Neural cell (in vitro differentiated cells): ENCODE measurements around the gene SQOR. TPM values are rescaled to one million over a fixed set of nuclear protein-coding genes. Genes with fewer than 3 reads are reported as not detected.
A peak's percentile ranks its signal among the peaks of the same experiment; 100 is the strongest.

Source experiments
- H2AFZ ChIP-seq: fragments of 200-600, 300-800 bp; sonication (generic), shearing (Covaris generic); 2 replicates; pipeline ENCODE4 v1.6.0; 2014; ENCODE audit warnings: low read depth, mild to moderate bottlenecking, antibody characterized with exemption, low read length, moderate library complexity
- H3F3A ChIP-seq: fragments of 200-600 bp; shearing (Covaris generic); 2 replicates; pipeline ENCODE4 v1.6.1; 2016; ENCODE audit warnings: mild to moderate bottlenecking, moderate library complexity, mixed read lengths, antibody characterized with exemption, low read length; ENCODE audit not compliant: insufficient read depth, poor library complexity, severe bottlenecking
- H3K27ac ChIP-seq: fragments of 200-600, 300-800 bp; sonication (generic), shearing (Covaris generic); 2 replicates; pipeline ENCODE4 v1.5.1; 2014; ENCODE audit warnings: mild to moderate bottlenecking, low read length, moderate library complexity
- H3K27me3 ChIP-seq: fragments of 300-800, 200-600 bp; sonication (generic), shearing (Covaris generic); 2 replicates; pipeline ENCODE4 v1.6.0; 2014; ENCODE audit warnings: mild to moderate bottlenecking, low read depth, low read length, moderate library complexity; ENCODE audit not compliant: insufficient read depth
- H3K36me3 ChIP-seq: fragments of 300-800, 200-600 bp; sonication (generic), shearing (Covaris generic); 2 replicates; pipeline ENCODE4 v1.5.1; 2014; ENCODE audit warnings: mild to moderate bottlenecking, antibody characterized with exemption, low read length, moderate library complexity; ENCODE audit not compliant: insufficient read depth
- H3K4me2 ChIP-seq: fragments of 300-800, 200-600 bp; sonication (generic), shearing (Covaris generic); 2 replicates; pipeline ENCODE4 v1.6.0; 2014; ENCODE audit warnings: mild to moderate bottlenecking, low read length
- H3K4me3 ChIP-seq: fragments of 300-800, 200-600 bp; sonication (generic), shearing (Covaris generic); 2 replicates; pipeline ENCODE4 v1.5.1; 2014; ENCODE audit warnings: mild to moderate bottlenecking, low read length, moderate library complexity
- H3K79me2 ChIP-seq: fragments of 200-600 bp; shearing (Covaris generic); replicated peaks from 2 replicates; pipeline ENCODE4 v1.6.0; 2014; ENCODE audit warnings: mild to moderate bottlenecking, low read length, moderate library complexity; ENCODE audit not compliant: insufficient read depth
- H3K9ac ChIP-seq: fragments of 300-800, 200-600 bp; sonication (generic), shearing (Covaris generic); 2 replicates; pipeline ENCODE4 v1.6.1; 2016; ENCODE audit warnings: mild to moderate bottlenecking, low read length, mixed read lengths
- H3K9me2 ChIP-seq: fragments of 200-600 bp; shearing (Covaris generic); 2 replicates; pipeline ENCODE4 v1.6.1; 2016; ENCODE audit warnings: mild to moderate bottlenecking, low read length, mixed read lengths; ENCODE audit not compliant: insufficient read depth
- H3K9me3 ChIP-seq: fragments of 200-600, 300-800 bp; sonication (generic), shearing (Covaris generic); 2 replicates; pipeline ENCODE4 v1.6.1; 2016; ENCODE audit warnings: mild to moderate bottlenecking, mixed run types, low read length, moderate library complexity, mixed read lengths
- H4K20me1 ChIP-seq: fragments of 200-600 bp; shearing (Covaris generic); 2 replicates; pipeline ENCODE4 v1.6.1; 2016; ENCODE audit warnings: mild to moderate bottlenecking, mixed run types; ENCODE audit not compliant: insufficient read depth
- EP300 ChIP-seq: fragments of 450-650 bp; conservative IDR thresholded peaks from 2 replicates; pipeline ENCODE4 v1.6.1; 2014; ENCODE audit warnings: antibody characterized with exemption, mild to moderate bottlenecking, moderate library complexity; ENCODE audit not compliant: poor library complexity, severe bottlenecking
- EZH2 ChIP-seq: fragments of 200-600, 300-800 bp; shearing (Covaris generic), sonication (generic); IDR thresholded peaks from 2 replicates; pipeline ENCODE4 v1.6.1; 2014; ENCODE audit warnings: antibody characterized with exemption, low read length, borderline replicate concordance, mild to moderate bottlenecking; ENCODE audit not compliant: insufficient read depth, poor library complexity, severe bottlenecking
- MXI1 ChIP-seq: fragments of 450-650 bp; conservative IDR thresholded peaks from 2 replicates; pipeline ENCODE4 v1.6.1; 2014; ENCODE audit warnings: antibody characterized with exemption, mild to moderate bottlenecking; ENCODE audit not compliant: poor library complexity, severe bottlenecking
- POLR2AphosphoS5 ChIP-seq: IDR thresholded peaks from 2 replicates; pipeline ENCODE4 v1.6.1; 2012
- RAD21 ChIP-seq: fragments of 450-650 bp; conservative IDR thresholded peaks from 2 replicates; pipeline ENCODE4 v1.6.1; 2014; ENCODE audit warnings: antibody characterized with exemption, mild to moderate bottlenecking, moderate library complexity
- SMC3 ChIP-seq: fragments of 450-650 bp; conservative IDR thresholded peaks from 2 replicates; pipeline ENCODE4 v1.6.1; 2014; ENCODE audit warnings: antibody characterized with exemption, mild to moderate bottlenecking, moderate library complexity; ENCODE audit not compliant: poor library complexity
- TAF1 ChIP-seq: IDR thresholded peaks from 2 replicates; pipeline ENCODE4 v1.6.1; 2012; ENCODE audit warnings: low read depth
- polyA plus RNA-seq: library from polyadenylated mRNA; depleted of rRNA; stranded (reverse); fragments of >200 nt; gene quantifications from 2 replicates; pipeline ENCODE4 v1.2.3, GENCODE V29; 2014
- TF ChIP-seq, protein P1 (sequence below): fragments of 450-650 bp; IDR thresholded peaks from 2 replicates; pipeline ENCODE4 v1.5.1; 2014; ENCODE audit warnings: antibody characterized with exemption, mild to moderate bottlenecking, moderate library complexity; ENCODE audit not compliant: poor library complexity, severe bottlenecking
- TF ChIP-seq, protein P2 (sequence below): IDR thresholded peaks from 2 replicates; pipeline ENCODE4 v1.6.1; 2012; ENCODE audit warnings: borderline replicate concordance

SQOR gene
- polyA plus RNA-seq, 1 donor from 2014 or later = not detected

DNA sequence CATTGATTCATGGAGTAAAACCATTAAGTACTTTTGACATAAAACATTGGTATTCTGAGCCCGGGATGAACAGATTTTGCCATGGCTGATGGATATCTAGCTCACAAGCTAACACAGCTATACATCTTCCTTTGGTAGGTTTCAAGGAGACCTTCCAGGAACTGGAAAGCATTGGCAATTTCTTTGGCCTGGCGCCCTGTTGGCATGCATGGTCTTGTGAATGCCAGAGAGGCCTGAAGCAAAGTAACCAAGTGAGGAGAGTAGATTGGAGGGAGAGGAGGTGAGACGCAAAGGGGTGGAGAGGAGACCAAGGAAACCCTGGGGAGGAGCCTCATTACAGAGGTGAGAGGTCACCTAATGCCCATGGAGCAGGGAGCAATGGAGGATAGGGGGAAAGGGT lies 67.2 kb downstream of the SQOR start:
- no peak overlapping the region for H3K4me3 ChIP-seq
- no peak overlapping the region for H3K27ac ChIP-seq
- H3K9ac ChIP-seq = no peak overlapping the region
- H3K4me2 ChIP-seq = no peak overlapping the region
- no peak overlapping the region for H2AFZ ChIP-seq
- H3F3A ChIP-seq = no peaks in the 10 kb centered on the region
- H4K20me1 ChIP-seq = no peaks in the 10 kb centered on the region
- H3K36me3 ChIP-seq = no peaks in the 10 kb centered on the region
- H3K9me3 ChIP-seq = no peaks in the 10 kb centered on the region
- no peaks in the 10 kb centered on the region for H3K79me2 ChIP-seq
- no peaks in the 10 kb centered on the region for H3K9me2 ChIP-seq
- TF ChIP-seq MXI1 (no peak), POLR2AphosphoS5 (no peak), SMC3 (no peak)
- peaks cover 5% of the 10 kb centered on the region for H3K27me3 ChIP-seq

DNA sequence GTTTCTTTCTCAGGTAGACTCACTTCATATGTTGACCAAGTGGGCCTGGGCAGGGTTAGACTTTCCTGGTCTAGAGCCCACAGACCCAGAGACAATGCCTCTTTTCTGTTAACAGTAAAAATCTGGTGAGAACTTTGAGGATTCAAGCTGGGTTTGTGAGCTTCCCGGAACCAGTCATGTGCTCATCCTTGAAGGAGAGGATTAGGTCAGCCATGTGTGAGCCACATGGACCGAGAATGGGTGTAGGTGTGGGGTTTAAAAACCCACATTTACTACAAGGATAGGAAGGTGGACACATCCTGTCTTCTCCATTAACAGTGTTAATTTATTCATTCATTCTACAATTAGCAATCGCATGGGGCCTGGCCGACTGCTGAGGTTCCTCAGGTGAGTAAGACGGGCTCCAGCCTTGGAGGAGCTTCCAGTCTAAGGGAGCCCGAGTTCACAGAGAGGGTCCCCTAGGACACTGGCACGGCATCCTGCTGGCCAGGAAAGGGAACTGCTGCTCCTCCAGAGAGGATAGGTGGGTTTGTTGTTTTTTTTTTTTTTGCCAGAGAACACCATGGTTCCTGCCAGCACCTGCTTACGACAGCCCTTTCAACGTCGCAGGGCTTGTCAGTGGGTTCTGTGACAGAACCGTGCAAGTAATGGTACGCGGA lies 69.0 kb downstream of the SQOR start:
- no peak overlapping the region for H3K4me2 ChIP-seq
- H3K36me3 ChIP-seq = no peaks in the 10 kb centered on the region
- H2AFZ ChIP-seq = peak overlapping the region; percentile 3
- no peak for TF ChIP-seq MXI1
- TF ChIP-seq, protein P1, sequence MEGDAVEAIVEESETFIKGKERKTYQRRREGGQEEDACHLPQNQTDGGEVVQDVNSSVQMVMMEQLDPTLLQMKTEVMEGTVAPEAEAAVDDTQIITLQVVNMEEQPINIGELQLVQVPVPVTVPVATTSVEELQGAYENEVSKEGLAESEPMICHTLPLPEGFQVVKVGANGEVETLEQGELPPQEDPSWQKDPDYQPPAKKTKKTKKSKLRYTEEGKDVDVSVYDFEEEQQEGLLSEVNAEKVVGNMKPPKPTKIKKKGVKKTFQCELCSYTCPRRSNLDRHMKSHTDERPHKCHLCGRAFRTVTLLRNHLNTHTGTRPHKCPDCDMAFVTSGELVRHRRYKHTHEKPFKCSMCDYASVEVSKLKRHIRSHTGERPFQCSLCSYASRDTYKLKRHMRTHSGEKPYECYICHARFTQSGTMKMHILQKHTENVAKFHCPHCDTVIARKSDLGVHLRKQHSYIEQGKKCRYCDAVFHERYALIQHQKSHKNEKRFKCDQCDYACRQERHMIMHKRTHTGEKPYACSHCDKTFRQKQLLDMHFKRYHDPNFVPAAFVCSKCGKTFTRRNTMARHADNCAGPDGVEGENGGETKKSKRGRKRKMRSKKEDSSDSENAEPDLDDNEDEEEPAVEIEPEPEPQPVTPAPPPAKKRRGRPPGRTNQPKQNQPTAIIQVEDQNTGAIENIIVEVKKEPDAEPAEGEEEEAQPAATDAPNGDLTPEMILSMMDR = peak; percentile 28
- no peak for TF ChIP-seq TAF1
- no peak for TF ChIP-seq RAD21
- H3F3A ChIP-seq = no peaks in the 10 kb centered on the region
- peaks cover 5% of the 10 kb centered on the region for H3K27me3 ChIP-seq
- H3K9ac ChIP-seq = peak overlapping the region; percentile 54
- H3K79me2 ChIP-seq = no peaks in the 10 kb centered on the region
- no peaks in the 10 kb centered on the region for H3K9me3 ChIP-seq
- H3K9me2 ChIP-seq = no peaks in the 10 kb centered on the region
- peak overlapping the region; percentile 58 for H3K4me3 ChIP-seq
- no peaks in the 10 kb centered on the region for H4K20me1 ChIP-seq
- H3K27ac ChIP-seq = peak overlapping the region; percentile 28

DNA sequence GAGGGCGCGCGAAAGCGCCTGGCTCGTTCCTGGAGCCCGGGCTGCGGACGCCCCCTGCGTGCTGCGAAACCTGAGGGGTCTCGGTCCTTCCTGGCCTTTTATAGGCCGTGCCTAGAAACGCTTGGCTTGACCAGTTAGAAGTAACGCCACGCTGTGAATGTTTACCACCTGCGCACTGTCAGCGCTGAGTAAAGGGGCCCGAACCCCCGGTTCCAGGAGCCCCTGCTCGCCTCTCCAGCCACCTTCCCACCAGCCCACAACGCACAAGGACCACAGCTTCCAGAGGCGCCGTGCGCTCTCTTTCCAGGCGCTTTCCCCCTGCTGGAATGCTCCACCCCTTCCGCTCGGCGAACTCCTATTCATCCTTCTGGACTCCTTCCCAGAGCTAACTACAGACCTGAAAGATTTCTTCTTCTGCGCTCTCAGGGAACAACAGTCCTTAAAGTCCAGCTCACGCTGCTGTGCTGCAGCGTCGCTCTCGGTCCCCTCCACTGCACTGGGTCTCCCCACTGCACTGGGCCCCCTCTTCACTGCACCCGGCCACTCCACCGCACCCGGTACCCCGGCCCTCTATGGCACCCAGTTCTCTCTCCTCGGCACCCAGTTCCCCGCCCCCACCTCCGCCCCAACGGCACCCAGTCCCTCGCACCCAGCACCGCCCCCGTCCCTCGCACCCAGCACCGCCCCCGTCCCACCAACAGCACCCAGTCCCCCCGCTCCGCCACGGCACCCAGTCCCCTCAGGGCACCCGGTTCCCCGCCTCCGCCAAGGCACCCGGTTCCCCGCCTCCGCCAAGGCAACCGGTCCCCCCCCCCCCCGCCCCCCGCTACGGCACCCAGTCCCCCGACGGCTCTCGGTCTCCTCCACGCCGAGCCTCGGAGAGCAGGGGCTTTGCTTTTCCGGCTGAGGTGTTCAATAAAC lies 69.8 kb downstream of the SQOR start:
- Histone ChIP-seq H3K4me3 (peak overlapping the region; percentile 58), H3K27me3 (peaks cover 5% of the 10 kb centered on the region), H3K9ac (peak overlapping the region; percentile 54)

More for the DNA sequence above, 69.8 kb downstream of the SQOR start:
- Histone ChIP-seq H4K20me1 (no peaks in the 10 kb centered on the region), H3K4me2 (no peak overlapping the region), H3K9me2 (no peaks in the 10 kb centered on the region), H3K9me3 (no peaks in the 10 kb centered on the region), H3K36me3 (no peaks in the 10 kb centered on the region), H3K79me2 (no peaks in the 10 kb centered on the region), H3F3A (no peaks in the 10 kb centered on the region), H3K27ac (peak overlapping the region; percentile 28), H2AFZ (peak overlapping the region; percentile 3)
- TF ChIP-seq EP300 (no peak), EZH2 (no peak), POLR2AphosphoS5 (no peak)
- TF ChIP-seq, protein P2, sequence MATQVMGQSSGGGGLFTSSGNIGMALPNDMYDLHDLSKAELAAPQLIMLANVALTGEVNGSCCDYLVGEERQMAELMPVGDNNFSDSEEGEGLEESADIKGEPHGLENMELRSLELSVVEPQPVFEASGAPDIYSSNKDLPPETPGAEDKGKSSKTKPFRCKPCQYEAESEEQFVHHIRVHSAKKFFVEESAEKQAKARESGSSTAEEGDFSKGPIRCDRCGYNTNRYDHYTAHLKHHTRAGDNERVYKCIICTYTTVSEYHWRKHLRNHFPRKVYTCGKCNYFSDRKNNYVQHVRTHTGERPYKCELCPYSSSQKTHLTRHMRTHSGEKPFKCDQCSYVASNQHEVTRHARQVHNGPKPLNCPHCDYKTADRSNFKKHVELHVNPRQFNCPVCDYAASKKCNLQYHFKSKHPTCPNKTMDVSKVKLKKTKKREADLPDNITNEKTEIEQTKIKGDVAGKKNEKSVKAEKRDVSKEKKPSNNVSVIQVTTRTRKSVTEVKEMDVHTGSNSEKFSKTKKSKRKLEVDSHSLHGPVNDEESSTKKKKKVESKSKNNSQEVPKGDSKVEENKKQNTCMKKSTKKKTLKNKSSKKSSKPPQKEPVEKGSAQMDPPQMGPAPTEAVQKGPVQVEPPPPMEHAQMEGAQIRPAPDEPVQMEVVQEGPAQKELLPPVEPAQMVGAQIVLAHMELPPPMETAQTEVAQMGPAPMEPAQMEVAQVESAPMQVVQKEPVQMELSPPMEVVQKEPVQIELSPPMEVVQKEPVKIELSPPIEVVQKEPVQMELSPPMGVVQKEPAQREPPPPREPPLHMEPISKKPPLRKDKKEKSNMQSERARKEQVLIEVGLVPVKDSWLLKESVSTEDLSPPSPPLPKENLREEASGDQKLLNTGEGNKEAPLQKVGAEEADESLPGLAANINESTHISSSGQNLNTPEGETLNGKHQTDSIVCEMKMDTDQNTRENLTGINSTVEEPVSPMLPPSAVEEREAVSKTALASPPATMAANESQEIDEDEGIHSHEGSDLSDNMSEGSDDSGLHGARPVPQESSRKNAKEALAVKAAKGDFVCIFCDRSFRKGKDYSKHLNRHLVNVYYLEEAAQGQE = no peak
